HAP-1 (cell line): ENCODE results near the gene MAT2A.
A peak's percentile ranks its signal among the peaks of the same experiment; 100 is the strongest.

ENCODE experiments used
- DNase-seq, 2 experiments: peaks; one replicate each; pipeline ENCODE4 v3.0.0-alpha.2; 2016 to 2020; ENCODE audit warnings: low spot score in 2 of 2
- H3K27me3 ChIP-seq: fragments of 250-450 bp; sonication (Bioruptor Pico); 2 replicates; pipeline ENCODE4 v1.5.1; 2020; ENCODE audit warnings: low read depth, mild to moderate bottlenecking, moderate library complexity
- H3K36me3 ChIP-seq: fragments of 250-450 bp; sonication (Bioruptor Pico); replicated peaks from 2 replicates; pipeline ENCODE4 v1.5.1; 2020; ENCODE audit warnings: mild to moderate bottlenecking
- H3K4me1 ChIP-seq: fragments of 250-450 bp; sonication (Bioruptor Pico); 2 replicates; pipeline ENCODE4 v1.5.1; 2020; ENCODE audit warnings: mild to moderate bottlenecking
- H3K4me3 ChIP-seq: fragments of 250-450 bp; sonication (Bioruptor Pico); 2 replicates; pipeline ENCODE4 v1.5.1; 2020; ENCODE audit warnings: mild to moderate bottlenecking, moderate library complexity
- H3K9me3 ChIP-seq: fragments of 250-450 bp; sonication (Bioruptor Pico); 2 replicates; pipeline ENCODE4 v1.5.1; 2020; ENCODE audit warnings: mild to moderate bottlenecking, moderate library complexity
- in situ Hi-C: fragments of 300-500 bp; cut with MboI; formaldehyde crosslinking; loops from 3 replicates; pipeline ENCODE4 v1.14.3; 2020; ENCODE audit warnings: low sequenced_read_pairs, inconsistent platforms, mixed read lengths

MAT2A gene

GRCh38 chr2:85538507-85539360, at the start of gene MAT2A:
MAT2A (plus strand) TSS chr2:85539168; CDS start chr2:85539288, 120 bp downstream.
- DNase-seq: peak; percentile 87 to 98
- peaks cover 31% of the 10 kb centered on the region for H3K4me1 ChIP-seq
- H3K27me3 ChIP-seq: no peaks in the 10 kb centered on the region
- H3K36me3 ChIP-seq: peaks cover 47% of the 10 kb centered on the region
- H3K4me3 ChIP-seq: peak within 1 kb of the TSS; percentile 97
- in situ Hi-C loops: no loop called here
- no peaks in the 10 kb centered on the region for H3K9me3 ChIP-seq

- Histone ChIP-seq H3K4me1 (no peaks in the 10 kb centered on the region; the same call in 1 of the 2 replicates), H3K9me3 (no peaks in the 10 kb centered on the region), H3K27me3 (no peaks in the 10 kb centered on the region), H3K4me3 (no peak overlapping the region), H3K36me3 (no peaks in the 10 kb centered on the region)
- in situ Hi-C loops: no loop called here
- DNase-seq: no peak
Measured at GRCh38 chr2:85490861-85491755, 47.9 kb upstream of the MAT2A start.

DNA sequence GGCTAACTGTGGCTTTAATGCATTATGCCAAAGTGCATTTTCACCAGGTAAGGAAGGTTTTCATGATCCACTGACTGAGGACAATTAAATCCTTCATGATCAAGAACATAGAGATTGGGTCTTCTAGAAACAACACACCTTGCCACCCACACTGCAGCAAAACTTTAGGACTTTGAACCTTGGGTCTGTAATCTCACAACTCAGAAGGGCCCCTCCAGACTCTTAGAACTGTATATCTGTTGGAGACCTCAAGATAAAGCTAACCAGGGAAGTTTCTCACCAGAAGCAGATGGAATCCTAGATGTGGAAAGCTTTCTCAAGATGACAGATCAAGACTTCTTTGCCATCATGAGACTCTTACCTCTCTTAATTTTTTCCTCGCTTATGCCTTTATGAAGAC, 42.5 kb upstream of the MAT2A start:
- in situ Hi-C loops: no loop called here
- no peak for DNase-seq
- Histone ChIP-seq H3K36me3 (no peaks in the 10 kb centered on the region), H3K4me1 (peaks cover 11% of the 10 kb centered on the region), H3K4me3 (no peak overlapping the region), H3K9me3 (no peaks in the 10 kb centered on the region), H3K27me3 (no peaks in the 10 kb centered on the region)

GRCh38 chr2:85497944-85498630, 40.9 kb upstream of the MAT2A start:
- Histone ChIP-seq H3K27me3 (no peaks in the 10 kb centered on the region), H3K4me1 (peaks cover 11% of the 10 kb centered on the region), H3K9me3 (no peaks in the 10 kb centered on the region), H3K4me3 (no peak overlapping the region), H3K36me3 (no peaks in the 10 kb centered on the region)
- DNase-seq: no peak
- in situ Hi-C loops: no loop called here

GRCh38 chr2:85501248-85501647, 37.7 kb upstream of the MAT2A start:
- Histone ChIP-seq H3K4me1 (peaks cover 11% of the 10 kb centered on the region), H3K9me3 (no peaks in the 10 kb centered on the region), H3K36me3 (no peaks in the 10 kb centered on the region), H3K4me3 (no peak overlapping the region), H3K27me3 (no peaks in the 10 kb centered on the region)
- in situ Hi-C loops: no loop called here
- peak in 1 of 2 experiments; percentile 20 for DNase-seq

DNA sequence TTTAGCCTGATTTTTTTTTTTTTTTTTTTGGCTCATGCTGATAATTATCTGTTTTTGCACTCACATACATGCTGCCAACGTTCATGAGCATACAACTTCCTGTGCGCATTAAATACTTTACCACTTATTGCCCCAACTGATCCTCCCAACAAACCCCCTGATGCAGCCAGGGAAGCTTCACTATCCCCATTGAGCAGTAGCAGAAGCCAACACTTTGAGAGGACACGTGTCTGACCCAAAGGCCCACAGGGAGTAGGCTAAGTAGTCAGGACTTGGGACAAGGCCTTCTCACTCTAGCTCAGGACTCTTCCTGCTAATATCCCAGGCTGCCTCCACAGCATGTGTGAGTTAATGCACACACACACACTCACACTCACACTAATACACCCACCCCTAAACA, 36.2 kb upstream of the MAT2A start:
- in situ Hi-C loops: no loop called here
- Histone ChIP-seq H3K27me3 (no peaks in the 10 kb centered on the region), H3K4me1 (peaks cover 11% of the 10 kb centered on the region), H3K9me3 (no peaks in the 10 kb centered on the region), H3K36me3 (no peaks in the 10 kb centered on the region), H3K4me3 (no peak overlapping the region)
- no peak for DNase-seq

GRCh38 chr2:85503168-85503850, 35.7 kb upstream of the MAT2A start:
- Histone ChIP-seq H3K4me1 (peaks cover 11% of the 10 kb centered on the region), H3K36me3 (no peaks in the 10 kb centered on the region), H3K9me3 (no peaks in the 10 kb centered on the region), H3K4me3 (no peak overlapping the region), H3K27me3 (no peaks in the 10 kb centered on the region)
- no peak for DNase-seq
- in situ Hi-C loops: no loop called here

GRCh38 chr2:85503851-85504777, 34.9 kb upstream of the MAT2A start:
- H3K4me1 ChIP-seq: peaks cover 11% of the 10 kb centered on the region
- DNase-seq: no peak
- H3K9me3 ChIP-seq: no peaks in the 10 kb centered on the region
- in situ Hi-C loops: no loop called here
- no peaks in the 10 kb centered on the region for H3K36me3 ChIP-seq
- no peak overlapping the region for H3K4me3 ChIP-seq
- H3K27me3 ChIP-seq: no peaks in the 10 kb centered on the region

DNA sequence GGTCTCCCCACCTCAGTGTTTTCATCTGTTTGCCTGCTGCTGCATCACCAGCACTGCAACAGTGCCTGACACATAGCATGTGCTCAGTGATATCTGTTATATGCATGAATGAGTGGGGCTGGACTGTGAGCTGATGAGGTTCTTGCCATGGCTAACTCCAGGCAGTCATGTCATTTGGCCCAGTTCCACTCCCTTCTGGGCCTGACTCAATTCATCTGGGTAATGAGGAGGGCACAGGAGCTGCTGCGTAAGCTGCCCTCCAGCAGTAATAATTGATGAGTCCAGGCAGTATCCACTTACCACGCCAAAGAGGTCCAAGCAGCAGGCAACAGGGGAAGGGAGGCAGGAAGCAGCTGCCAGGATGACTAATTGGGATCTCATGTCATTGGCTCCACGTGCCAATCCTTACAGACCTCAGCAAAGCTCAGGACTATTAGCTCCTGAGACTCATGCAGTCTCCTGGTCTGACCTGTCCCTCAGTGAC, 34.1 kb upstream of the MAT2A start:
- in situ Hi-C loops: no loop called here
- peaks cover 10% of the 10 kb centered on the region for H3K4me1 ChIP-seq
- no peak for DNase-seq
- H3K36me3 ChIP-seq: no peaks in the 10 kb centered on the region
- no peaks in the 10 kb centered on the region for H3K27me3 ChIP-seq
- H3K4me3 ChIP-seq: no peak overlapping the region
- H3K9me3 ChIP-seq: no peaks in the 10 kb centered on the region

- no peaks in the 10 kb centered on the region for H3K9me3 ChIP-seq
- H3K4me3 ChIP-seq: no peak overlapping the region
- DNase-seq: no peak
- H3K27me3 ChIP-seq: no peaks in the 10 kb centered on the region
- peaks cover 2% of the 10 kb centered on the region for H3K4me1 ChIP-seq
- H3K36me3 ChIP-seq: no peaks in the 10 kb centered on the region
- in situ Hi-C loops: no loop called here
Measured at GRCh38 chr2:85505551-85506238, 33.3 kb upstream of the MAT2A start.

- Histone ChIP-seq H3K27me3 (no peaks in the 10 kb centered on the region), H3K9me3 (no peaks in the 10 kb centered on the region), H3K36me3 (no peaks in the 10 kb centered on the region), H3K4me1 (no peaks in the 10 kb centered on the region), H3K4me3 (no peak overlapping the region)
- in situ Hi-C loops: no loop called here
- no peak for DNase-seq
Measured at GRCh38 chr2:85506768-85507181, 32.2 kb upstream of the MAT2A start.
